Suprapubic skin (tissue), 4 donors: Measurements from ENCODE around the gene CCNB1IP1.

Experiments
- EP300 ChIP-seq: sonication (generic); formaldehyde crosslinking; IDR thresholded peaks from one replicate; pipeline ENCODE4 v1.6.1; 2017; ENCODE audit warnings: antibody characterized with exemption
- POLR2A ChIP-seq, 2 donors: fragments of 450-650 bp; IDR thresholded peaks; one replicate each; pipeline ENCODE4 v1.6.1; 2017; ENCODE audit warnings: antibody characterized with exemption in 2 of 2, mild to moderate bottlenecking in 2 of 2, moderate library complexity in 2 of 2
- POLR2AphosphoS5 ChIP-seq, 3 donors: sonication (generic); formaldehyde crosslinking; IDR thresholded peaks; one replicate each; pipeline ENCODE4 v1.6.1; 2017; ENCODE audit warnings: antibody characterized with exemption in 3 of 3

- TF ChIP-seq POLR2A (IDR thresholded peaks at IDR 0.05) (peak in 1 of 2 donors; percentile 21), EP300 (no peak), POLR2AphosphoS5 (IDR thresholded peaks at IDR 0.05) (peak in 1 of 3 donors; percentile 56)
Measured at GRCh38 chr14:20332788-20333493, at the start of gene CCNB1IP1.
